Uterus (tissue), 2 donors: ENCODE results near the gene JCHAIN.

ENCODE experiments used
- POLR2A ChIP-seq, 2 donors: fragments of 450-650 bp; IDR thresholded peaks; one replicate each; pipeline ENCODE4 v1.6.1; 2016; ENCODE audit warnings: antibody characterized with exemption in 2 of 2, mild to moderate bottlenecking in 1 of 2, moderate library complexity in 1 of 2
- TF ChIP-seq, protein P1 (sequence below), 4 experiments: fragments of 200-600 bp in 2 of 4; fragments of 450-650 bp in 2 of 4; sonication (generic) in 2 of 4; IDR thresholded peaks; one replicate each; pipeline ENCODE4 v1.5.1; 2016 to 2019; ENCODE audit warnings: antibody characterized with exemption in 4 of 4, mild to moderate bottlenecking in 2 of 4, moderate library complexity in 1 of 4

- no peak for TF ChIP-seq POLR2A (IDR thresholded peaks at IDR 0.05)
- TF ChIP-seq, protein P1, sequence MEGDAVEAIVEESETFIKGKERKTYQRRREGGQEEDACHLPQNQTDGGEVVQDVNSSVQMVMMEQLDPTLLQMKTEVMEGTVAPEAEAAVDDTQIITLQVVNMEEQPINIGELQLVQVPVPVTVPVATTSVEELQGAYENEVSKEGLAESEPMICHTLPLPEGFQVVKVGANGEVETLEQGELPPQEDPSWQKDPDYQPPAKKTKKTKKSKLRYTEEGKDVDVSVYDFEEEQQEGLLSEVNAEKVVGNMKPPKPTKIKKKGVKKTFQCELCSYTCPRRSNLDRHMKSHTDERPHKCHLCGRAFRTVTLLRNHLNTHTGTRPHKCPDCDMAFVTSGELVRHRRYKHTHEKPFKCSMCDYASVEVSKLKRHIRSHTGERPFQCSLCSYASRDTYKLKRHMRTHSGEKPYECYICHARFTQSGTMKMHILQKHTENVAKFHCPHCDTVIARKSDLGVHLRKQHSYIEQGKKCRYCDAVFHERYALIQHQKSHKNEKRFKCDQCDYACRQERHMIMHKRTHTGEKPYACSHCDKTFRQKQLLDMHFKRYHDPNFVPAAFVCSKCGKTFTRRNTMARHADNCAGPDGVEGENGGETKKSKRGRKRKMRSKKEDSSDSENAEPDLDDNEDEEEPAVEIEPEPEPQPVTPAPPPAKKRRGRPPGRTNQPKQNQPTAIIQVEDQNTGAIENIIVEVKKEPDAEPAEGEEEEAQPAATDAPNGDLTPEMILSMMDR (IDR thresholded peaks at IDR 0.05) = no peak
Measured at GRCh38 chr4:70627620-70628019, 38.7 kb downstream of the JCHAIN start.
